GM12891 (cell line): Measurements from ENCODE around the gene SLCO2B1.

Experiments
- POLR2A ChIP-seq: IDR thresholded peaks from 2 replicates; pipeline ENCODE4 v1.6.1; 2011; ENCODE audit warnings: low read depth, low read length, control low read depth
- POLR2AphosphoS5 ChIP-seq: IDR thresholded peaks from 2 replicates; pipeline ENCODE4 v1.6.1; 2011; ENCODE audit warnings: low read depth, low read length, control low read depth
- SPI1 ChIP-seq: IDR thresholded peaks from 2 replicates; pipeline ENCODE4 v1.6.1; 2011; ENCODE audit warnings: low read depth, low read length, control low read depth
- TAF1 ChIP-seq: IDR thresholded peaks from 2 replicates; pipeline ENCODE4 v1.6.1; 2011; ENCODE audit warnings: low read depth, low read length, control low read depth

DNA sequence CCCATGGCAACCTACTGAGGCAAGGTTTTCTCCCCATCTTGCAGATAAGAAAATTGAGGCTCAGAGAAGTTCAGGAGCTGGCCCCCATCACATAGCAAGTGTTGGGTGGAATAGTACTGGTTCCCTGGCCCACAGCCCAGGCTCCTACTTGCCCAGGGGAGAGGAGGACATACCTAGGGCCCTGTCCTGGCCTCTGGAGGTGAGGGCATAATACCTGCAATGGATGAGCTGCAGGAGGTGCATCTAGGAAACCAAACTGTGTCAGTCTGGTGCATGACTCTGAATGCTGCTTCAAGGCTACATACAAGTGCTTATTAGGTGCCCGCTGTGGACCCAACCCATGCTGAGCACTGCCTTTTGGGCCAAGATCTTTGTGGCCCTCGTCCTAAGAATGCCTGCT lies 49.6 kb downstream of the SLCO2B1 start:
- TF ChIP-seq POLR2AphosphoS5 (no peak), TAF1 (no peak), POLR2A (no peak), SPI1 (no peak)
